SIG-M5 (cell line): ENCODE data around the gene TAF1.
"Not testable (repeated sequence)": the region's sequence is repeated elsewhere in the genome, so short reads cannot be mapped to it uniquely, and the experiment has no call there.

Experiments
- DNase-seq: peaks from one replicate; lab custom pipeline; 2025; lab: John Stamatoyannopoulos, UW

Gene TAF1

GRCh38 chrX:71502080-71502479, 135.9 kb downstream of the TAF1 start:
- not testable (repeated sequence) for DNase-seq

DNA sequence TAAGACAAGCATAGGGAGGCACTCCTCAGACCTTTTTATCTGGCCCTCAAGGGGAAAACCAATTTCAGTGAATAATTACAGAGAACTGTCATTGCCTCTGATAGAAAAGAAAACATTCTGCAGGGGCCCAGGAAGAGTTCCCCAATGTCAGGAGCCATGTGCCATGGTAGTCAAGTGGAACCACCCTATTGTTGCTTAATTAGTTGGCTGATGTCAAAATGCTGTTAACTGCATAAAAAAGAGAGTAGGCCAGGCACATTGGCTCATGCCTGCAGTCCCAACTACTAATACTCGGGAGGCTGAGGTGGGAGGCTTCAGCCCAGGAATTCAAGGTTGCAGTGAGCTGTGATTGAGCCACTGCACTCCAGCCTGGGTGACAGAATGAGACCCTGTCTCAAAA, 138.2 kb downstream of the TAF1 start:
- no peak for DNase-seq

GRCh38 chrX:71509289-71509688, 143.1 kb downstream of the TAF1 start:
- no peak for DNase-seq

DNA sequence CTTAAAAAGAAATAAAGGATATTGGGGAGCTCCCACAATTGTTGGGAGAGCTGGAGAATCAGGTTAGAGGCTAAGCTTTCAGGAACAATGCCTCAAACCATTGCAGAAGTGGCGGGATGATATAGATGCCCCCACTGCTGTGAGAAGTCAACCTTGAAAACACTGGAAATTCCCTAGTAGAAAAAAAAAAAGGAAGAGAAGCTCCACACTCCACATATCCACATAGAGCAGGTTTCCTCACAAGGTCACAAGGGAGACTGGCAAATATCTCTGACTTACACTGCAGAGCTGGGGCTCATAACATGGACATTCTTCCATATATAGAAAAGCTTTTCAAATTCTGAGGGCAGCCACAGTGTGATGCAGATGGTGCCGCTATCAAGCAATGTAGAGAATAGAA, 144.0 kb downstream of the TAF1 start:
- no peak for DNase-seq

DNA sequence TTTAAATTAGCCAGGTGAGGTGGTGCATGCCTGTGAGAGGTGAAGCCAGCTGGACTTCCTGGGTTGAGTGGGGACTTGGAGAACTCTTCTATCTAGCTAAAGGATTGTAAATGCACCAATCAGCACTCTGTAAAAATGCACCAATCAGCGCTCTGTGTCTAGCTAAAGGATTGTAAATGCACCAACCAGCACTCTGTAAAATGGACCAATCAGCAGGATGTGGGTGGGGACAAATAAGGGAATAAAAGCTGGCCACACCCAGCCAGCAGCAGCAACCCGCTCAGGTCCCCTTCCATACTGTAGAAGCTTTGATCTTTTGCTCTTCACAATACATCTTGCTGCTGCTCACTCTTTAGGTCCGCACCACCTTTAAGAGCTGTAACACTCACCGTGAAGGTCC, 147.6 kb downstream of the TAF1 start:
- DNase-seq = not testable (repeated sequence)

DNA sequence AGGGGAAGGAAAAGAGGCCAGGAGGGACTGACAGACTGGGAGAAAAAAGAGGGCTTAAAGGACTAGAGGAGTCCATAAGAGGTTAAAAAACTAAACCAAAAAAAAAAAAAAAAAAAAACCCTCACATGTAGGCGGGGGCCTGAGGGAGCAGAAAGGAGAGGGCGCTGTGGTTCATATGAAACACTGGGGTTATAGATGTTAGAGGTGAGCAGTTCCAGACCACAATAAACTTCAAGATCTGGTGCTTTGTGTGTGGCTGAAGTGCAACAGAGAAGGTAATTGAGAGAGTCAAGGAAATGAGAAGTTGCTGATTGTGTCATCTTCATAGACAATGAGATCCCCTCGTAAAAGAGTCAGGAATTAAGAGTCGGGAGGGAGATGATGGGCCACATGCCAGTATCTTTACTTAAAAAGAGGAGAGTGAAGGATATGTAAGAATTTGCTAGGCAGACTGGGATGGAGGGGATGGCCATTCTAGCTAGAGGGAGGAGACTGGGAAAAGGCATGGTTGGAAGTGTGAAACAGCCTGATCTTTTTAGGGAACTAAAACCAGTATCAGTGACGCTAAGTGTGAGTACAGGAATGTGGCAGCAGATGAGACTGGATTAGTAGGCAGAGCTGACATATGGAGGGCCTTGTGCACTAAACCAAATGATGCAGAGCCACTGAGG, 148.3 kb downstream of the TAF1 start:
- peak; percentile 7 for DNase-seq

DNA sequence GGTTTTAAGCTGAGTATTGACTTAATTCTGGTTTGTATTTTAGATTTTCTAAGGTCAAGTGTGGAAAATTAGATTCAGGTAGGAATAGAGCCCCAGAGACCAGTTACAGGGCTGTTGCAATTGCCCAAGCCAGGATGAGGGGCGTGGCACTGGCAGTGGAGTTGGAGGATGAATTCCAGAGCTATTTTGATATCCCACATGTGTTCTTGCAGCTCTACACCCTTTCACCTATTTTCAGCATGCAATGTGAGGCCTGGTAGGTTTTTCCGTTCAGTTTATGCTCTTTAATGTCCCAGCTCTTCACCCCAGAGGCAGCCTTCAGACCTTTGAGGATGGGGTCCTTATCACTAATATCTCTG, 148.9 kb downstream of the TAF1 start:
- DNase-seq = no peak
